Prostate gland (tissue), 2 donors: Measurements from ENCODE around the gene CEACAM19. TPM values are rescaled to one million over a fixed set of nuclear protein-coding genes. Genes with fewer than 3 reads are reported as not detected.
A peak's percentile ranks its signal among the peaks of the same experiment; 100 is the strongest.

Experiments
- DNase-seq: peaks from one replicate; pipeline ENCODE4 v3.0.0-alpha.2; 2019; ENCODE audit warnings: low spot score
- H3K27ac ChIP-seq, 2 donors: fragments of 200-600 bp; sonication (generic); 2 replicates each; pipeline ENCODE4 v1.5.1; 2017 to 2019
- H3K27me3 ChIP-seq: fragments of 200-600 bp; sonication (generic); replicated peaks from 2 replicates; pipeline ENCODE4 v1.5.1; 2019; ENCODE audit not compliant: insufficient read depth
- H3K36me3 ChIP-seq, 2 donors: fragments of 200-600 bp; sonication (generic); 1 replicate in 1 of 2; 2 replicates in 1 of 2; pipeline versions ENCODE4 v1.5.1 to v1.8.1; 2017 to 2019
- H3K4me1 ChIP-seq: fragments of 200-600 bp; sonication (generic); replicated peaks from 2 replicates; pipeline ENCODE4 v1.5.1; 2019
- H3K4me3 ChIP-seq, 2 donors: fragments of 200-600 bp; sonication (generic); 2 replicates each; pipeline ENCODE4 v1.5.1; 2017 to 2019
- H3K9me3 ChIP-seq: fragments of 200-600 bp; sonication (generic); 2 replicates; pipeline ENCODE4 v1.5.1; 2017
- CTCF ChIP-seq, 4 experiments: fragments of 200-600 bp in 2 of 4; fragments of 450-650 bp in 2 of 4; sonication (generic) in 2 of 4; IDR thresholded peaks; 1 replicate in 3 of 4; 2 replicates in 1 of 4; pipeline ENCODE4 v1.5.1; 2016 to 2019; ENCODE audit warnings: antibody characterized with exemption in 4 of 4, mild to moderate bottlenecking in 2 of 4, moderate library complexity in 2 of 4
- POLR2A ChIP-seq: fragments of 450-650 bp; IDR thresholded peaks from one replicate; pipeline ENCODE4 v1.6.1; 2016; ENCODE audit warnings: antibody characterized with exemption, mild to moderate bottlenecking
- POLR2AphosphoS5 ChIP-seq: sonication (generic); formaldehyde crosslinking; IDR thresholded peaks from one replicate; pipeline ENCODE4 v1.6.1; 2017; ENCODE audit warnings: antibody characterized with exemption
- WGBS: methylation state at CpG from one replicate; pipeline ENCODE4 v1.1.5; 2018; 5-methylcytosine and 5-hydroxymethylcytosine counted together
- intact Hi-C: fragments of 100-400 bp; cut with DNase I; formaldehyde crosslinking; loops from one replicate; pipeline ENCODE4 v1.14.2; 2022
- total RNA-seq, 2 donors: library from RNA; depleted of rRNA; stranded (reverse); fragments of >200 nt; gene quantifications; one replicate each; pipeline ENCODE4 v1.1.0, GENCODE V29; 2016

The CEACAM19 gene
- total RNA-seq, 2 donors from 2014 or later = 3.6 to 8.1 TPM

- Histone ChIP-seq H3K9me3 (no peaks in the 10 kb centered on the region), H3K27me3 (no peaks in the 10 kb centered on the region), H3K4me3 (no peak overlapping the region), H3K27ac (no peak overlapping the region), H3K36me3 (no peaks in the 10 kb centered on the region), H3K4me1 (no peaks in the 10 kb centered on the region)
- TF ChIP-seq POLR2A = no peak
- TF ChIP-seq CTCF (IDR thresholded peaks at IDR 0.05) = no peak
- intact Hi-C loops = no loop called here
- 96% methylated on average over 7 of the region's 7 CpGs for WGBS
- no peak for DNase-seq
Measured at GRCh38 chr19:44687888-44688287, 16.6 kb downstream of the CEACAM19 start.

- intact Hi-C loops = no loop called here
- DNase-seq = peak; percentile 63
- H3K4me3 ChIP-seq = no peak overlapping the region
Measured at GRCh38 chr19:44689290-44690130, 18.2 kb downstream of the CEACAM19 start.

GRCh38 chr19:44690131-44690440 is 18.8 kb downstream of the CEACAM19 start:
- DNase-seq = no peak
- H3K4me1 ChIP-seq = no peaks in the 10 kb centered on the region
- TF ChIP-seq CTCF (IDR thresholded peaks at IDR 0.05) (no peak), POLR2A (no peak), POLR2AphosphoS5 (no peak)
- no peaks in the 10 kb centered on the region for H3K9me3 ChIP-seq
- 81% methylated on average over 3 of the region's 3 CpGs for WGBS
- no peak overlapping the region for H3K4me3 ChIP-seq
- H3K36me3 ChIP-seq = no peaks in the 10 kb centered on the region
- no peak overlapping the region for H3K27ac ChIP-seq
- intact Hi-C loops = no loop called here
- no peaks in the 10 kb centered on the region for H3K27me3 ChIP-seq

More at GRCh38 chr19:44689290-44690130, 18.2 kb downstream of the CEACAM19 start:
- no peak for TF ChIP-seq POLR2AphosphoS5
- peak; percentile 82 to 94 (median 90) for TF ChIP-seq CTCF (IDR thresholded peaks at IDR 0.05)
- no peaks in the 10 kb centered on the region for H3K36me3 ChIP-seq
- H3K27ac ChIP-seq = no peak overlapping the region
- no peaks in the 10 kb centered on the region for H3K27me3 ChIP-seq
- H3K4me1 ChIP-seq = no peaks in the 10 kb centered on the region
- H3K9me3 ChIP-seq = no peaks in the 10 kb centered on the region
- WGBS = 39% methylated on average over 11 of the region's 11 CpGs

GRCh38 chr19:44692379-44692721 is 21.1 kb downstream of the CEACAM19 start:
- no peaks in the 10 kb centered on the region for H3K36me3 ChIP-seq
- no peaks in the 10 kb centered on the region for H3K4me1 ChIP-seq
- H3K27me3 ChIP-seq = no peaks in the 10 kb centered on the region
- TF ChIP-seq POLR2A = no peak
- no peak for TF ChIP-seq POLR2AphosphoS5
- TF ChIP-seq CTCF (IDR thresholded peaks at IDR 0.05) = no peak
- H3K27ac ChIP-seq = no peak overlapping the region
- no peak for DNase-seq
- 65% methylated on average over 5 of the region's 5 CpGs for WGBS
- intact Hi-C loops = no loop called here
- no peak overlapping the region for H3K4me3 ChIP-seq
- H3K9me3 ChIP-seq = no peaks in the 10 kb centered on the region

GRCh38 chr19:44694184-44694579 is 22.9 kb downstream of the CEACAM19 start:
- no peak for TF ChIP-seq CTCF (IDR thresholded peaks at IDR 0.05)
- no peak for DNase-seq
- Histone ChIP-seq H3K4me3 (no peak overlapping the region), H3K27ac (peak overlapping the region; percentile 72 to 87), H3K9me3 (no peaks in the 10 kb centered on the region), H3K4me1 (no peaks in the 10 kb centered on the region), H3K27me3 (no peaks in the 10 kb centered on the region), H3K36me3 (no peaks in the 10 kb centered on the region)
- 83% methylated on average over 2 of the region's 2 CpGs for WGBS
- intact Hi-C loops = no loop called here
